H1 (cell line): ENCODE results near the gene PDE8A.

Source experiments
- CHD1 ChIP-seq: IDR thresholded peaks from 2 replicates; pipeline ENCODE4 v1.6.1; 2012; ENCODE audit warnings: low read depth, low read length, improper control_type of control experiment
- CTCF ChIP-seq, 3 experiments: IDR thresholded peaks; 1 replicate in 2 of 3; 2 replicates in 1 of 3; pipeline versions ENCODE4 v1.5.1 to v1.6.1; 2011; ENCODE audit warnings: low read length in 3 of 3, mild to moderate bottlenecking in 3 of 3, inconsistent platforms in 2 of 3, low read depth in 1 of 3, moderate library complexity in 1 of 3; ENCODE audit not compliant: insufficient read depth in 1 of 3; ENCODE audit errors: control extremely low read depth in 1 of 3
- EP300 ChIP-seq, 2 experiments: IDR thresholded peaks; 1 replicate in 1 of 2; 2 replicates in 1 of 2; pipeline ENCODE4 v1.6.1; 2011 to 2012; ENCODE audit warnings: low read depth in 2 of 2, low read length in 2 of 2, mild to moderate bottlenecking in 2 of 2, borderline replicate concordance in 1 of 2, inconsistent platforms in 1 of 2, moderate library complexity in 1 of 2
- POLR2A ChIP-seq, 2 experiments: IDR thresholded peaks; 1 replicate in 1 of 2; 2 replicates in 1 of 2; pipeline ENCODE4 v1.6.1; 2011; ENCODE audit warnings: low read depth in 2 of 2, low read length in 2 of 2, mild to moderate bottlenecking in 2 of 2; ENCODE audit errors: control extremely low read depth in 1 of 2
- SP1 ChIP-seq: IDR thresholded peaks from 2 replicates; pipeline ENCODE4 v1.6.1; 2011; ENCODE audit warnings: low read depth, low read length

- TF ChIP-seq CTCF (IDR thresholded peaks at IDR 0.05; ENCODE audit: control extremely low read depth in 1 of 3, insufficient read depth in 1 of 3, low read depth in 1 of 3, low read length in 3 of 3) (no peak), SP1 (no peak), EP300 (IDR thresholded peaks at IDR 0.05; ENCODE audit: borderline replicate concordance in 1 of 2, low read depth in 2 of 2, low read length in 2 of 2) (no peak), POLR2A (IDR thresholded peaks at IDR 0.05; ENCODE audit: control extremely low read depth in 1 of 2, low read depth in 2 of 2, low read length in 2 of 2) (no peak), CHD1 (no peak)
Observed at GRCh38 chr15:85108136-85108535, 126.5 kb downstream of the PDE8A start.
